HT-29 (cell line): ENCODE results near the gene ASMT. TPM values are rescaled to one million over a fixed set of nuclear protein-coding genes. Genes with fewer than 3 reads are reported as not detected.

Experiments
- total RNA-seq: library from RNA; depleted of rRNA; stranded (reverse); fragments of >200 nt; shearing (Covaris generic); gene quantifications from 2 replicates; pipeline ENCODE4 v1.2.3, GENCODE V29; 2014; rRNA removed

Gene ASMT
- total RNA-seq, 1 experiment from 2014 or later, result 0.10 TPM

Other genes starting within 250 kb of the ASMT start
- gene SLC25A6, start 222.9 kb upstream of the ASMT start, total RNA-seq, result 299 and 300 TPM in 2 replicates
- gene ASMTL, start 162.2 kb upstream of the ASMT start, total RNA-seq, result 11.6 and 15.2 TPM in 2 replicates
- gene P2RY8, start 77.9 kb upstream of the ASMT start, total RNA-seq, result not detected in 2 replicates
- gene AKAP17A, start 23.5 kb upstream of the ASMT start, total RNA-seq, result 34.9 and 38.3 TPM in 2 replicates